ENCODE data around the gene PSMG1.

DNA sequence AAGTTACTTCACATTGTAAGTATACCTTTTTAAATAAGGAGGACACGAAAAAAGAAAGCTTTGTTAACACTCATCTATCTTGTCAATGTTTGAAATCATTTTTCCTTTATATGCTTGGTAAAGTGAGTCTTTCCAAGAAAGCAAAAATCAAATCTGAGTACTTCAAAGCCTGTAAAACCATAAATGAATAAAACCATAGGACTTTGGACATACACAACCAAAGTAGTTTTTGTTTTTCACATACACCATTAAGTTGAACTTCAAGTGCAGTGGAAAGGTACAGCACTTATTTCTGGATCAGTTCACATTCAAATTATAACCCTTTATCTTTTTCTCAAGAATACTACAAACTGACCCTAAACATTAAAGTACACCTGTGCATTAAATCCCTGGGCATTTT, 10.1 kb upstream of the PSMG1 start:
- TF ChIP-seq, protein P1, sequence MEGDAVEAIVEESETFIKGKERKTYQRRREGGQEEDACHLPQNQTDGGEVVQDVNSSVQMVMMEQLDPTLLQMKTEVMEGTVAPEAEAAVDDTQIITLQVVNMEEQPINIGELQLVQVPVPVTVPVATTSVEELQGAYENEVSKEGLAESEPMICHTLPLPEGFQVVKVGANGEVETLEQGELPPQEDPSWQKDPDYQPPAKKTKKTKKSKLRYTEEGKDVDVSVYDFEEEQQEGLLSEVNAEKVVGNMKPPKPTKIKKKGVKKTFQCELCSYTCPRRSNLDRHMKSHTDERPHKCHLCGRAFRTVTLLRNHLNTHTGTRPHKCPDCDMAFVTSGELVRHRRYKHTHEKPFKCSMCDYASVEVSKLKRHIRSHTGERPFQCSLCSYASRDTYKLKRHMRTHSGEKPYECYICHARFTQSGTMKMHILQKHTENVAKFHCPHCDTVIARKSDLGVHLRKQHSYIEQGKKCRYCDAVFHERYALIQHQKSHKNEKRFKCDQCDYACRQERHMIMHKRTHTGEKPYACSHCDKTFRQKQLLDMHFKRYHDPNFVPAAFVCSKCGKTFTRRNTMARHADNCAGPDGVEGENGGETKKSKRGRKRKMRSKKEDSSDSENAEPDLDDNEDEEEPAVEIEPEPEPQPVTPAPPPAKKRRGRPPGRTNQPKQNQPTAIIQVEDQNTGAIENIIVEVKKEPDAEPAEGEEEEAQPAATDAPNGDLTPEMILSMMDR (conservative IDR thresholded peaks at IDR 0.05) = no peak
- TF ChIP-seq EZH2 (IDR thresholded peaks at IDR 0.05; ENCODE audit: low read depth) = no peak

Measured in PC-9 (cell line).